ENCODE measurements around the gene SFTA2. TPM values are rescaled to one million over a fixed set of nuclear protein-coding genes. Genes with fewer than 3 reads are reported as not detected.
"Not testable (repeated sequence)": the region's sequence is repeated elsewhere in the genome, so short reads cannot be mapped to it uniquely, and the experiment has no call there.

SFTA2 gene
- total RNA-seq, 4 donors from 2014 or later, result 3.5 TPM; not detected in 3

GRCh38 chr6:30970946-30971345, 39.0 kb upstream of the SFTA2 start:
- Histone ChIP-seq H3K36me3 (no peaks in the 10 kb centered on the region), H3K27ac (no peak overlapping the region), H3K4me1 (no peaks in the 10 kb centered on the region), H3K27me3 (no peaks in the 10 kb centered on the region), H3K9me3 (no peaks in the 10 kb centered on the region), H3K4me3 (replicated peaks in 1 of 3) (no peak overlapping the region)
- TF ChIP-seq POLR2A (IDR thresholded peaks at IDR 0.05) (no peak), CTCF (IDR thresholded peaks at IDR 0.05) (no peak)
- no peak for DNase-seq
- intact Hi-C loops (cut with DNase I), result no loop called here
- WGBS, 2 donors, result 88% methylated on average over 5 of the region's 5 CpGs

- H3K4me3 ChIP-seq (replicated peaks in 1 of 3); H3K27me3 ChIP-seq; H3K36me3 ChIP-seq; intact Hi-C loops (cut with DNase I); DNase-seq; H3K27ac ChIP-seq; H3K4me1 ChIP-seq; H3K9me3 ChIP-seq: not testable (repeated sequence)
- 90 to 94% methylated on average over 6 of the region's 6 CpGs for WGBS, 2 donors
Observed at GRCh38 chr6:30969171-30969570, 37.2 kb upstream of the SFTA2 start.

- H3K27me3 ChIP-seq, result no peaks in the 10 kb centered on the region
- no peaks in the 10 kb centered on the region for H3K9me3 ChIP-seq
- TF ChIP-seq CTCF (IDR thresholded peaks at IDR 0.05) (no peak), POLR2A (IDR thresholded peaks at IDR 0.05) (no peak)
- intact Hi-C loops (cut with DNase I), result no loop called here
- H3K4me3 ChIP-seq (replicated peaks in 1 of 3), result no peak overlapping the region
- H3K4me1 ChIP-seq, result no peaks in the 10 kb centered on the region
- no peak for DNase-seq
- H3K36me3 ChIP-seq, result no peaks in the 10 kb centered on the region
- no peak overlapping the region for H3K27ac ChIP-seq
- WGBS, 2 donors, result 75 to 81% methylated on average over 3 of the region's 3 CpGs
Observed at GRCh38 chr6:30966154-30966553, 34.2 kb upstream of the SFTA2 start.

GRCh38 chr6:30965140-30965601, 33.2 kb upstream of the SFTA2 start:
- WGBS, 2 donors, result 80 to 86% methylated on average over 5 of the region's 5 CpGs
- Histone ChIP-seq H3K9me3 (no peaks in the 10 kb centered on the region), H3K4me1 (no peaks in the 10 kb centered on the region), H3K27me3 (no peaks in the 10 kb centered on the region), H3K36me3 (no peaks in the 10 kb centered on the region), H3K4me3 (replicated peaks in 1 of 3) (no peak overlapping the region), H3K27ac (no peak overlapping the region)
- TF ChIP-seq POLR2A (IDR thresholded peaks at IDR 0.05) (no peak), CTCF (IDR thresholded peaks at IDR 0.05) (no peak)
- no peak for DNase-seq
- intact Hi-C loops (cut with DNase I), result no loop called here

GRCh38 chr6:30964075-30964474, 32.1 kb upstream of the SFTA2 start:
- 64 to 92% methylated on average over 4 of the region's 4 CpGs for WGBS, 2 donors
- Histone ChIP-seq H3K36me3 (no peaks in the 10 kb centered on the region), H3K4me1 (no peaks in the 10 kb centered on the region), H3K27ac (no peak overlapping the region), H3K27me3 (no peaks in the 10 kb centered on the region), H3K9me3 (no peaks in the 10 kb centered on the region), H3K4me3 (replicated peaks in 1 of 3) (no peak overlapping the region)
- TF ChIP-seq POLR2A (IDR thresholded peaks at IDR 0.05), result no peak
- no peak for TF ChIP-seq CTCF (IDR thresholded peaks at IDR 0.05)
- DNase-seq, result no peak
- intact Hi-C loops (cut with DNase I), result no loop called here

- Histone ChIP-seq H3K27ac (no peak overlapping the region), H3K4me3 (replicated peaks in 1 of 3) (no peak overlapping the region), H3K27me3 (no peaks in the 10 kb centered on the region), H3K36me3 (no peaks in the 10 kb centered on the region), H3K4me1 (no peaks in the 10 kb centered on the region), H3K9me3 (no peaks in the 10 kb centered on the region)
- WGBS, 2 donors, result 75 to 87% methylated on average over 6 of the region's 6 CpGs
- no peak for DNase-seq
- intact Hi-C loops (cut with DNase I), result no loop called here
- TF ChIP-seq CTCF (IDR thresholded peaks at IDR 0.05) (no peak), POLR2A (IDR thresholded peaks at IDR 0.05) (no peak)
Observed at GRCh38 chr6:30963641-30964040, 31.7 kb upstream of the SFTA2 start.
